CD4-positive, CD25-positive, alpha-beta regulatory T cell (primary cell): ENCODE measurements around the gene CA5A. TPM values are rescaled to one million over a fixed set of nuclear protein-coding genes. Genes with fewer than 3 reads are reported as not detected.
A peak's percentile ranks its signal among the peaks of the same experiment; 100 is the strongest.

Experiments
- ATAC-seq, 2 donors: fragments of 150-1000 bp; cut with Tn5 transposase; one replicate each; pipeline ENCODE4 v1.10.0; 2021; ENCODE audit warnings: low read depth in 2 of 2, moderate number of reproducible peaks in 2 of 2, moderate library complexity in 1 of 2
- DNase-seq, 3 donors: peaks; one replicate each; pipeline versions ENCODE4 v3.0.0 to v3.0.0-alpha.2; 2012 to 2022; ENCODE audit warnings: mixed read lengths in 1 of 3
- H3K27ac ChIP-seq: one replicate; pipeline ENCODE4 v1.7.0; 2013; ENCODE audit warnings: mild to moderate bottlenecking, low read length; ENCODE audit not compliant: insufficient read depth, poor library complexity, severe bottlenecking
- H3K27me3 ChIP-seq: one replicate; pipeline ENCODE4 v1.7.0; 2013; ENCODE audit warnings: low read length; ENCODE audit not compliant: control insufficient read depth, insufficient read depth
- H3K36me3 ChIP-seq: one replicate; pipeline ENCODE4 v1.7.0; 2013; ENCODE audit warnings: mild to moderate bottlenecking, low read length, moderate library complexity; ENCODE audit not compliant: control insufficient read depth, insufficient read depth
- H3K4me1 ChIP-seq: 2 replicates; pipeline ENCODE4 v1.7.0; 2013; ENCODE audit warnings: mild to moderate bottlenecking, low read length; ENCODE audit not compliant: insufficient read depth, control insufficient read depth, poor library complexity, severe bottlenecking
- H3K4me3 ChIP-seq: one replicate; pipeline ENCODE4 v1.7.0; 2013; ENCODE audit warnings: low read depth, mild to moderate bottlenecking, low read length, moderate library complexity
- H3K9me3 ChIP-seq, 2 experiments: 1 replicate in 1 of 2; 2 replicates in 1 of 2; pipeline ENCODE4 v1.7.0; 2013; ENCODE audit warnings: low read length in 2 of 2, mild to moderate bottlenecking in 1 of 2, moderate library complexity in 1 of 2; ENCODE audit not compliant: control insufficient read depth in 2 of 2
- H3K27ac Mint-ChIP-seq, 3 donors: one replicate each; pipeline ENCODE4 v1.8.0; 2020 to 2022; ENCODE audit warnings: mild to moderate bottlenecking in 3 of 3, mixed read lengths in 3 of 3, moderate library complexity in 2 of 3
- H3K27me3 Mint-ChIP-seq: one replicate; pipeline ENCODE4 v1.8.0; 2022; ENCODE audit warnings: mild to moderate bottlenecking, mixed read lengths
- H3K36me3 Mint-ChIP-seq: one replicate; pipeline ENCODE4 v1.8.0; 2020; ENCODE audit warnings: mixed read lengths
- H3K4me1 Mint-ChIP-seq, 4 donors: one replicate each; pipeline ENCODE4 v1.8.0; 2020 to 2022; ENCODE audit warnings: mixed read lengths in 4 of 4, mild to moderate bottlenecking in 1 of 4
- H3K4me3 Mint-ChIP-seq, 4 donors: one replicate each; pipeline ENCODE4 v1.8.0; 2020 to 2022; ENCODE audit warnings: mild to moderate bottlenecking in 4 of 4, mixed read lengths in 4 of 4, moderate library complexity in 3 of 4
- H3K9me3 Mint-ChIP-seq, 7 donors: one replicate each; pipeline ENCODE4 v1.8.0; 2020 to 2022; ENCODE audit warnings: mixed read lengths in 7 of 7, mild to moderate bottlenecking in 3 of 7, moderate library complexity in 2 of 7
- polyA plus RNA-seq, 4 donors: library from polyadenylated mRNA; unstranded; fragments of 300-500 nt; fragmentation: Illumina TruSeq; gene quantifications; one replicate each; pipeline ENCODE4 v1.2.3, GENCODE V29; 2021
- total RNA-seq: library from RNA; stranded (reverse); gene quantifications from one replicate; pipeline ENCODE4 v1.2.3, GENCODE V29; 2022

Gene CA5A
- total and polyA plus RNA-seq, 5 donors from 2014 or later = not detected

GRCh38 chr16:87963400-87963799, 27.1 kb upstream of the CA5A start:
- Histone ChIP-seq H3K9me3 (no peaks in the 10 kb centered on the region), H3K36me3 (peaks cover 4% of the 10 kb centered on the region), H3K27ac (peak overlapping the region; percentile 85), H3K4me1 (peaks cover 56% of the 10 kb centered on the region), H3K4me3 (peak overlapping the region; percentile 75), H3K27me3 (no peaks in the 10 kb centered on the region)
- H3K36me3 Mint-ChIP-seq = peaks cover 5% of the 10 kb centered on the region
- DNase-seq = peak; percentile 52 to 76 (median 56)
- peak overlapping the region; percentile 91 to 94 (median 93) for H3K27ac Mint-ChIP-seq
- peaks cover 20 to 87% (median 64%) of the 10 kb centered on the region in 4 donors for H3K4me1 Mint-ChIP-seq
- peak overlapping the region; percentile 30 to 88 (median 76) for H3K4me3 Mint-ChIP-seq
- no peaks in the 10 kb centered on the region for H3K27me3 Mint-ChIP-seq
- H3K9me3 Mint-ChIP-seq = no peaks in the 10 kb centered on the region
- peak; percentile 80 to 93 for ATAC-seq

GRCh38 chr16:87961623-87962022, 25.3 kb upstream of the CA5A start:
- Mint-ChIP-seq H3K27me3 (no peaks in the 10 kb centered on the region), H3K36me3 (peaks cover 13% of the 10 kb centered on the region), H3K27ac (peak overlapping the region in 1 of 3 donors; percentile 69), H3K4me1 (peaks cover 28 to 95% (median 75%) of the 10 kb centered on the region in 4 donors), H3K9me3 (no peaks in the 10 kb centered on the region), H3K4me3 (peak overlapping the region in 3 of 4 donors; percentile 39 to 79 (median 76))
- H3K36me3 ChIP-seq = peaks cover 4% of the 10 kb centered on the region
- H3K4me1 ChIP-seq = peaks cover 70% of the 10 kb centered on the region
- ATAC-seq (no peak), DNase-seq (no peak)
- H3K27ac ChIP-seq = no peak overlapping the region
- H3K27me3 ChIP-seq = no peaks in the 10 kb centered on the region
- no peaks in the 10 kb centered on the region for H3K9me3 ChIP-seq
- no peak overlapping the region for H3K4me3 ChIP-seq

GRCh38 chr16:87960852-87961251, 24.5 kb upstream of the CA5A start:
- Mint-ChIP-seq H3K27ac (peak overlapping the region in 2 of 3 donors; percentile 93 to 99), H3K36me3 (peaks cover 13% of the 10 kb centered on the region)
- no peak for DNase-seq

GRCh38 chr16:87960296-87960695, 24.0 kb upstream of the CA5A start:
- H3K4me3 Mint-ChIP-seq = peak overlapping the region; percentile 53 to 76 (median 62)
- peak overlapping the region in 2 of 3 donors; percentile 93 to 99 for H3K27ac Mint-ChIP-seq
- peak overlapping the region; percentile 39 for H3K27ac ChIP-seq
- peaks cover 36 to 96% (median 79%) of the 10 kb centered on the region in 4 donors for H3K4me1 Mint-ChIP-seq
- peaks cover 4% of the 10 kb centered on the region for H3K36me3 ChIP-seq
- no peaks in the 10 kb centered on the region for H3K9me3 ChIP-seq
- no peaks in the 10 kb centered on the region for H3K9me3 Mint-ChIP-seq
- H3K4me1 ChIP-seq = peaks cover 77% of the 10 kb centered on the region
- H3K4me3 ChIP-seq = peak overlapping the region; percentile 40
- ATAC-seq (no peak), DNase-seq (no peak)
- peaks cover 13% of the 10 kb centered on the region for H3K36me3 Mint-ChIP-seq
- H3K27me3 ChIP-seq = no peaks in the 10 kb centered on the region
- no peaks in the 10 kb centered on the region for H3K27me3 Mint-ChIP-seq

More at GRCh38 chr16:87960852-87961251, 24.5 kb upstream of the CA5A start:
- peak overlapping the region; percentile 39 for H3K27ac ChIP-seq
- no peaks in the 10 kb centered on the region for H3K9me3 ChIP-seq
- Mint-ChIP-seq H3K4me3 (peak overlapping the region; percentile 53 to 76 (median 62)), H3K27me3 (no peaks in the 10 kb centered on the region), H3K4me1 (peaks cover 32 to 95% (median 74%) of the 10 kb centered on the region in 4 donors), H3K9me3 (no peaks in the 10 kb centered on the region)
- ATAC-seq = no peak
- H3K4me1 ChIP-seq = peaks cover 72% of the 10 kb centered on the region
- H3K4me3 ChIP-seq = no peak overlapping the region
- peaks cover 4% of the 10 kb centered on the region for H3K36me3 ChIP-seq
- no peaks in the 10 kb centered on the region for H3K27me3 ChIP-seq

GRCh38 chr16:87959391-87959990, 23.2 kb upstream of the CA5A start:
- Histone ChIP-seq H3K27me3 (no peaks in the 10 kb centered on the region), H3K4me3 (peak overlapping the region; percentile 40), H3K36me3 (peaks cover 9% of the 10 kb centered on the region), H3K9me3 (no peaks in the 10 kb centered on the region), H3K27ac (peak overlapping the region; percentile 58), H3K4me1 (peaks cover 85% of the 10 kb centered on the region)
- peak overlapping the region; percentile 56 to 87 (median 76) for H3K4me3 Mint-ChIP-seq
- no peaks in the 10 kb centered on the region for H3K9me3 Mint-ChIP-seq
- peak overlapping the region; percentile 93 to 99 (median 96) for H3K27ac Mint-ChIP-seq
- H3K27me3 Mint-ChIP-seq = no peaks in the 10 kb centered on the region
- peaks cover 36 to 96% (median 76%) of the 10 kb centered on the region in 4 donors for H3K4me1 Mint-ChIP-seq
- DNase-seq (no peak), ATAC-seq (no peak)
- peaks cover 13% of the 10 kb centered on the region for H3K36me3 Mint-ChIP-seq

- Mint-ChIP-seq H3K4me1 (peaks cover 31 to 96% (median 75%) of the 10 kb centered on the region in 4 donors), H3K27me3 (no peaks in the 10 kb centered on the region), H3K4me3 (peak overlapping the region; percentile 67 to 87 (median 76)), H3K9me3 (no peaks in the 10 kb centered on the region), H3K36me3 (peaks cover 17% of the 10 kb centered on the region), H3K27ac (peak overlapping the region; percentile 93 to 99 (median 96))
- Histone ChIP-seq H3K4me3 (no peak overlapping the region), H3K27ac (peak overlapping the region; percentile 93), H3K36me3 (peaks cover 17% of the 10 kb centered on the region), H3K9me3 (no peaks in the 10 kb centered on the region), H3K4me1 (peaks cover 85% of the 10 kb centered on the region), H3K27me3 (no peaks in the 10 kb centered on the region)
- no peak for ATAC-seq
- no peak for DNase-seq
These were observed 22.3 kb upstream of the CA5A start for GRCh38 chr16:87958632-87959031.

- ATAC-seq = no peak
- Histone ChIP-seq H3K27me3 (no peaks in the 10 kb centered on the region), H3K36me3 (peaks cover 18% of the 10 kb centered on the region), H3K4me3 (peak overlapping the region; percentile 76), H3K27ac (peak overlapping the region; percentile 93), H3K4me1 (peaks cover 85% of the 10 kb centered on the region), H3K9me3 (no peaks in the 10 kb centered on the region)
- Mint-ChIP-seq H3K36me3 (peaks cover 17% of the 10 kb centered on the region), H3K27me3 (no peaks in the 10 kb centered on the region), H3K9me3 (no peaks in the 10 kb centered on the region), H3K4me1 (peaks cover 27 to 95% (median 69%) of the 10 kb centered on the region in 4 donors), H3K4me3 (peak overlapping the region; percentile 84 to 96 (median 91)), H3K27ac (peak overlapping the region; percentile 94 to 99 (median 98))
- no peak for DNase-seq
These were observed 21.2 kb upstream of the CA5A start for GRCh38 chr16:87957296-87958094.
